A549 (cell line): ENCODE results near the gene EPN1.

ENCODE experiments used
- BHLHE40 ChIP-seq: IDR thresholded peaks from 2 replicates; pipeline ENCODE4 v1.6.1; 2012; ENCODE audit warnings: low read depth, low read length, inconsistent platforms
- CTCF ChIP-seq: fragments of >200 bp; sonication (Bioruptor Twin); formaldehyde crosslinking; IDR thresholded peaks from 3 replicates; pipeline ENCODE4 v1.5.1; 2016
- ELK1 ChIP-seq: fragments of 150-350 bp; IDR thresholded peaks from 2 replicates; pipeline ENCODE4 v1.6.1; 2014; ENCODE audit warnings: low read depth, mild to moderate bottlenecking, low read length
- HOXB13 ChIP-seq: fragments of 250-450 bp; sonication (Bioruptor Pico); IDR thresholded peaks from 2 replicates; pipeline ENCODE4 v1.5.0; 2020; ENCODE audit warnings: low read depth, mild to moderate bottlenecking, moderate library complexity
- JUN ChIP-seq, 2 experiments: fragments of >200 bp; sonication (Bioruptor Twin); formaldehyde crosslinking; IDR thresholded peaks; 2 replicates in 1 of 2; 3 replicates in 1 of 2; pipeline ENCODE4 v1.6.1; 2016 to 2017
- MAX ChIP-seq: IDR thresholded peaks from 2 replicates; pipeline ENCODE4 v1.6.1; 2012
- MAZ ChIP-seq: fragments of 150-350 bp; IDR thresholded peaks from 2 replicates; pipeline ENCODE4 v1.6.1; 2014; ENCODE audit warnings: antibody characterized with exemption, low read depth, low read length, borderline replicate concordance
- PHF8 ChIP-seq: fragments of 200-600 bp; sonication (generic); IDR thresholded peaks from 2 replicates; pipeline ENCODE4 v1.6.1; 2016; ENCODE audit warnings: low read depth, mild to moderate bottlenecking, antibody characterized with exemption, moderate library complexity, borderline replicate concordance
- POLR2A ChIP-seq: IDR thresholded peaks from 2 replicates; pipeline ENCODE4 v1.6.1; 2012; ENCODE audit warnings: mild to moderate bottlenecking, low read length
- POLR2AphosphoS2 ChIP-seq: conservative IDR thresholded peaks from 2 replicates; pipeline ENCODE4 v1.6.1; 2012; ENCODE audit warnings: low read length, improper control_type of control experiment, inconsistent platforms
- REST ChIP-seq: fragments of 200-600 bp; sonication (generic); IDR thresholded peaks from 2 replicates; pipeline ENCODE4 v1.6.1; 2016; ENCODE audit warnings: antibody characterized with exemption, mild to moderate bottlenecking, moderate library complexity
- RFX5 ChIP-seq: fragments of 450-650 bp; IDR thresholded peaks from 2 replicates; pipeline ENCODE4 v1.7.1; 2014; ENCODE audit warnings: antibody characterized with exemption, mild to moderate bottlenecking, moderate library complexity
- ZC3H11A ChIP-seq: fragments of 450-650 bp; IDR thresholded peaks from 2 replicates; pipeline ENCODE4 v1.6.1; 2014; ENCODE audit warnings: antibody characterized with exemption, mild to moderate bottlenecking

- TF ChIP-seq CTCF (no peak), PHF8 (no peak), MAZ (no peak), JUN (IDR thresholded peaks at IDR 0.05) (no peak), REST (no peak), POLR2A (no peak), POLR2AphosphoS2 (no peak), HOXB13 (CRISPR knock-in tag) (no peak), ELK1 (no peak), RFX5 (no peak), ZC3H11A (no peak), MAX (no peak), BHLHE40 (no peak)
Observed at GRCh38 chr19:55678121-55678671, 3.2 kb downstream of the EPN1 start.
